Measurements from ENCODE around the gene RPP38.

The RPP38 gene

DNA sequence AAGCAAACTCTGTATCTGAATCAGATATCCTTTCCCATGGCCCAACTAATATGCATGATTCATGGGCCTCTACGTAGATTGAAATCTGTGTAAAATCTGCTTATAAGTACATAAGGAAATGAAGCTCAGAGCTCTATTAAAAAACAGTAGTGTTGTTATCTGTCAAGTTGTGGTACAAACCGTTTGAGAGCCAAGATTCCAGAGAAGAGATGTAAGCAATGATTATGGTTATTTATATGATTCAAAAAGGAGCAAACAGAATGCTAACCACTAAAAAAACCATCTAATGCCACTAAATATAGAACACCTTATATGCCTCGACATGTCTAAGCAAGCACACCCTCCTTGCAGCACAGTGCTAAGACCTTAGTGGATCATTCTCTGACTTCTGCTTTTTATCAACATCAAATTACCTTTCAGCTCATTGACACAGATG, 26.6 kb downstream of the RPP38 start:
- no peak overlapping the region for H3K4me3 ChIP-seq (ENCODE audit: low read depth, low read length)
- no peaks in the 10 kb centered on the region for H3K4me1 ChIP-seq (ENCODE audit: control insufficient read depth in 1 of 2, insufficient read depth in 2 of 2, low read length in 2 of 2)
- no peak overlapping the region for H4K12ac ChIP-seq (ENCODE audit: low read depth, low read length)
- no peak overlapping the region for H2BK5ac ChIP-seq (ENCODE audit: low read depth, low read length, poor library complexity)
- no peaks in the 10 kb centered on the region for H3K79me1 ChIP-seq (ENCODE audit: low read length)
- H2BK120ac ChIP-seq (ENCODE audit: insufficient read depth, low read length, poor library complexity): no peak overlapping the region
- no peak overlapping the region for H2AFZ ChIP-seq (ENCODE audit: insufficient read depth, low read length, poor library complexity)
- H3K9ac ChIP-seq (ENCODE audit: low read length): no peak overlapping the region
- DNase-seq: no peak
- no peak overlapping the region for H4K8ac ChIP-seq (ENCODE audit: low read depth, low read length)
- no peak overlapping the region for H2AK5ac ChIP-seq (ENCODE audit: low read length)
- H3K14ac ChIP-seq (ENCODE audit: low read length): no peak overlapping the region
- WGBS (ENCODE audit: extremely low coverage, insufficient coverage, insufficient read length): no CpG with 5 or more reads among the region's 3 CpGs
- H3K36me3 ChIP-seq (ENCODE audit: control insufficient read depth in 1 of 2, insufficient read depth in 2 of 2, low read length in 2 of 2): peaks cover 2 to 3% of the 10 kb centered on the region in 2 experiments
- no peak overlapping the region for H3K23ac ChIP-seq (ENCODE audit: low read length)
- H3K27me3 ChIP-seq (ENCODE audit: insufficient read depth, low read length): no peaks in the 10 kb centered on the region
- no peaks in the 10 kb centered on the region for H3K79me2 ChIP-seq (ENCODE audit: control insufficient read depth, insufficient read depth, low read length, poor library complexity)
- H3K18ac ChIP-seq (ENCODE audit: low read length): no peak overlapping the region
- H3K4ac ChIP-seq (ENCODE audit: low read depth, low read length): no peak overlapping the region
- no peak overlapping the region for H4K91ac ChIP-seq (ENCODE audit: low read depth, low read length)
- H2BK12ac ChIP-seq (ENCODE audit: low read length): no peak overlapping the region
- no peak overlapping the region for H3K27ac ChIP-seq (ENCODE audit: low read depth, low read length)
- H3K4me2 ChIP-seq (ENCODE audit: low read length): no peak overlapping the region
- no peaks in the 10 kb centered on the region for H3K9me3 ChIP-seq (ENCODE audit: insufficient read depth, low read depth, low read length)

DNA sequence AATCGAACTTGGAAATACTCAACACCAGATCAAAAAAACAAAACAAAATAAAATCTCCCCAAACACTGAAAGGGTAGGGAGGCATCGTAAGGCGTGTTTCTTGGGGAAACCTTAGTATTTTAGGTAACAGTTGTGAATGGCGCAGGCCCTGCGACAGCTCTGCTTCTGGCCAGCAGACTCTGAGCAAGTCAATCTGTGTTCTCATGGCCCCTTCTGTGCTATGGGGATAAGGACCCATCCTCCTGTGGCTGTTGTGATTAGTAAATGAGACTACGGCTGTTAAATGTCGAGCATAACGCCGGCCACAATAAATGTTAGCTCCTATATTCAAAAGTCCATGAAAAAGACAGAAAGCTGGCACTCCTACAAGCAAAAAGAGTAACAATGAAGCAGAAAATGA, 27.0 kb downstream of the RPP38 start:
- Histone ChIP-seq H2BK120ac (ENCODE audit: insufficient read depth, low read length, poor library complexity) (no peak overlapping the region), H4K12ac (ENCODE audit: low read depth, low read length) (no peak overlapping the region), H3K36me3 (ENCODE audit: control insufficient read depth in 1 of 2, insufficient read depth in 2 of 2, low read length in 2 of 2) (peaks cover 0 to 3% of the 10 kb centered on the region in 2 experiments), H3K4ac (ENCODE audit: low read depth, low read length) (no peak overlapping the region), H3K23ac (ENCODE audit: low read length) (no peak overlapping the region), H3K14ac (ENCODE audit: low read length) (no peak overlapping the region), H2AK5ac (ENCODE audit: low read length) (no peak overlapping the region), H3K9ac (ENCODE audit: low read length) (no peak overlapping the region), H4K8ac (ENCODE audit: low read depth, low read length) (no peak overlapping the region), H3K4me1 (ENCODE audit: control insufficient read depth in 1 of 2, insufficient read depth in 2 of 2, low read length in 2 of 2) (no peaks in the 10 kb centered on the region), H3K18ac (ENCODE audit: low read length) (no peak overlapping the region), H2BK5ac (ENCODE audit: low read depth, low read length, poor library complexity) (no peak overlapping the region), H3K4me3 (ENCODE audit: low read depth, low read length) (no peak overlapping the region), H3K4me2 (ENCODE audit: low read length) (no peak overlapping the region), H3K79me1 (ENCODE audit: low read length) (no peaks in the 10 kb centered on the region), H2AFZ (ENCODE audit: insufficient read depth, low read length, poor library complexity) (no peak overlapping the region), H4K91ac (ENCODE audit: low read depth, low read length) (no peak overlapping the region), H3K79me2 (ENCODE audit: control insufficient read depth, insufficient read depth, low read length, poor library complexity) (no peaks in the 10 kb centered on the region), H2BK12ac (ENCODE audit: low read length) (no peak overlapping the region), H3K9me3 (ENCODE audit: insufficient read depth, low read depth, low read length) (no peaks in the 10 kb centered on the region), H3K27me3 (ENCODE audit: insufficient read depth, low read length) (no peaks in the 10 kb centered on the region), H3K27ac (ENCODE audit: low read depth, low read length) (no peak overlapping the region)
- no CpG with 5 or more reads among the region's 9 CpGs for WGBS (ENCODE audit: extremely low coverage, insufficient coverage, insufficient read length)
- no peak for DNase-seq

DNA sequence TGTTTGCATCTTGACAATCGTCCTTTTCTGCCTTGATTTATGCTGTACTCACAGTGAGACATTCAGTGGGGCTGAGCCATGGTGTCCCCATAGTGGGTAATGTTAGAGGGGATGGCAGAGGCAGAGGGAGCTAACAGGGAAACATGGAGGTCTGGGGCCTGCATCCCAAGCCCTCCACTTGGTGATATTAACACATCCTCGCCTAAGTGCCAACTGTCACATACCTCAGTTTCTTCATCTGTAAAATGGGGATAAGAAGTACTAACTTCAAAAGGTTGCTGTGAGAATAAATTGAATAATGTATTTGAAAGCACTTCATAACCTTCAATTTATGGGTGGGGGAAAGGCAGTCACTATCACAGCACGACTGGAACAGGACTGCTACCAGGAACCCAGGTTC, 27.8 kb downstream of the RPP38 start:
- Histone ChIP-seq H2BK120ac (ENCODE audit: insufficient read depth, low read length, poor library complexity) (no peak overlapping the region), H3K4me2 (ENCODE audit: low read length) (no peak overlapping the region), H3K27ac (ENCODE audit: low read depth, low read length) (no peak overlapping the region), H3K4ac (ENCODE audit: low read depth, low read length) (no peak overlapping the region), H3K36me3 (ENCODE audit: control insufficient read depth in 1 of 2, insufficient read depth in 2 of 2, low read length in 2 of 2) (peaks cover 0 to 3% of the 10 kb centered on the region in 2 experiments), H4K12ac (ENCODE audit: low read depth, low read length) (no peak overlapping the region), H3K4me1 (ENCODE audit: control insufficient read depth in 1 of 2, insufficient read depth in 2 of 2, low read length in 2 of 2) (no peaks in the 10 kb centered on the region), H3K79me1 (ENCODE audit: low read length) (no peaks in the 10 kb centered on the region), H3K23ac (ENCODE audit: low read length) (no peak overlapping the region), H2BK12ac (ENCODE audit: low read length) (no peak overlapping the region), H2AFZ (ENCODE audit: insufficient read depth, low read length, poor library complexity) (no peak overlapping the region), H2BK5ac (ENCODE audit: low read depth, low read length, poor library complexity) (no peak overlapping the region), H3K9ac (ENCODE audit: low read length) (no peak overlapping the region), H3K4me3 (ENCODE audit: low read depth, low read length) (no peak overlapping the region), H3K27me3 (ENCODE audit: insufficient read depth, low read length) (no peaks in the 10 kb centered on the region), H4K8ac (ENCODE audit: low read depth, low read length) (no peak overlapping the region), H2AK5ac (ENCODE audit: low read length) (no peak overlapping the region), H3K18ac (ENCODE audit: low read length) (no peak overlapping the region), H3K9me3 (ENCODE audit: insufficient read depth, low read depth, low read length) (no peaks in the 10 kb centered on the region), H3K14ac (ENCODE audit: low read length) (no peak overlapping the region), H4K91ac (ENCODE audit: low read depth, low read length) (no peak overlapping the region), H3K79me2 (ENCODE audit: control insufficient read depth, insufficient read depth, low read length, poor library complexity) (no peaks in the 10 kb centered on the region)
- DNase-seq: no peak
- WGBS (ENCODE audit: extremely low coverage, insufficient coverage, insufficient read length): no CpG with 5 or more reads among the region's 3 CpGs

DNA sequence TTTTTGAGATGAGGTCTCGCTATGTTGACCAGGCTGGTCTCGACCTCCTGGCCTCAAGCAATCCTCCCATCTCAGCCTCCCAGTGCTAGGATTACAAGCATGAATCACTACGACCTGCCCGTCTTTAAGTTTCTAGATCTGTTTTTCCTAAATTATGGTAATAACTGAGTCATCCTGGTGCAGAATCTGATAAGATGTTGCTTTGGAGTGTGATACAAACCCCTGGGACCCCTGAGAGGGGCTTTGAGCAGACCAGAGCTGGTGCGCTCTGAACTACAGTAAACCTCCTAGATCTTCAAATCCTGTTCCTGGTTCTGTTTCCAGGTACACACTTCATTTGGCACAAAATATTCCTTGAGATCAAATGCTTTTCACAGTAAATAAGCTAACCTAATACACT, 34.2 kb downstream of the RPP38 start:
- no peak overlapping the region for H2AK5ac ChIP-seq (ENCODE audit: low read length)
- no peak overlapping the region for H2BK12ac ChIP-seq (ENCODE audit: low read length)
- no peak overlapping the region for H2BK120ac ChIP-seq (ENCODE audit: insufficient read depth, low read length, poor library complexity)
- H3K4me1 ChIP-seq (ENCODE audit: control insufficient read depth in 1 of 2, insufficient read depth in 2 of 2, low read length in 2 of 2): no peaks in the 10 kb centered on the region
- no peak overlapping the region for H3K18ac ChIP-seq (ENCODE audit: low read length)
- DNase-seq: no peak
- no peak overlapping the region for H3K23ac ChIP-seq (ENCODE audit: low read length)
- no peak overlapping the region for H4K12ac ChIP-seq (ENCODE audit: low read depth, low read length)
- no peaks in the 10 kb centered on the region for H3K79me1 ChIP-seq (ENCODE audit: low read length)
- no peaks in the 10 kb centered on the region for H3K79me2 ChIP-seq (ENCODE audit: control insufficient read depth, insufficient read depth, low read length, poor library complexity)
- H3K9me3 ChIP-seq (ENCODE audit: insufficient read depth, low read depth, low read length): no peaks in the 10 kb centered on the region
- no peak overlapping the region for H3K4me3 ChIP-seq (ENCODE audit: low read depth, low read length)
- H2BK5ac ChIP-seq (ENCODE audit: low read depth, low read length, poor library complexity): no peak overlapping the region
- no peak overlapping the region for H4K91ac ChIP-seq (ENCODE audit: low read depth, low read length)
- no peak overlapping the region for H3K9ac ChIP-seq (ENCODE audit: low read length)
- H3K27me3 ChIP-seq (ENCODE audit: insufficient read depth, low read length): no peaks in the 10 kb centered on the region
- no CpG with 5 or more reads among the region's 5 CpGs for WGBS (ENCODE audit: extremely low coverage, insufficient coverage, insufficient read length)
- H3K27ac ChIP-seq (ENCODE audit: low read depth, low read length): no peak overlapping the region
- H3K4me2 ChIP-seq (ENCODE audit: low read length): no peak overlapping the region
- H3K14ac ChIP-seq (ENCODE audit: low read length): no peak overlapping the region
- no peak overlapping the region for H4K8ac ChIP-seq (ENCODE audit: low read depth, low read length)
- no peak overlapping the region for H3K4ac ChIP-seq (ENCODE audit: low read depth, low read length)
- no peak overlapping the region for H2AFZ ChIP-seq (ENCODE audit: insufficient read depth, low read length, poor library complexity)
- H3K36me3 ChIP-seq (ENCODE audit: control insufficient read depth in 1 of 2, insufficient read depth in 2 of 2, low read length in 2 of 2): peaks cover 4 to 6% of the 10 kb centered on the region in 2 experiments

Data from trophoblast cell (in vitro differentiated cells and primary cell).